ENCODE measurements around the gene EEF1AKMT3.
"Not testable (repeated sequence)": the region's sequence is repeated elsewhere in the genome, so short reads cannot be mapped to it uniquely, and the experiment has no call there.

The EEF1AKMT3 gene

GRCh38 chr12:57817261-57817989 is 45.0 kb downstream of the EEF1AKMT3 start:
- DNase-seq (ENCODE audit: low spot score) = no peak

GRCh38 chr12:57817990-57818331 is 45.5 kb downstream of the EEF1AKMT3 start:
- not testable (repeated sequence) for DNase-seq (ENCODE audit: low spot score)

- not testable (repeated sequence) for DNase-seq (ENCODE audit: low spot score)
Measured at GRCh38 chr12:57820119-57820518, 47.7 kb downstream of the EEF1AKMT3 start.

GRCh38 chr12:57821015-57821414 is 48.6 kb downstream of the EEF1AKMT3 start:
- not testable (repeated sequence) for DNase-seq (ENCODE audit: low spot score)

- DNase-seq (ENCODE audit: low spot score) = no peak
Measured at GRCh38 chr12:57821474-57822214, 49.2 kb downstream of the EEF1AKMT3 start.

- no peak for DNase-seq (ENCODE audit: low spot score)
Measured at GRCh38 chr12:57822392-57823130, 50.1 kb downstream of the EEF1AKMT3 start.

- DNase-seq (ENCODE audit: low spot score) = no peak
Measured at GRCh38 chr12:57823131-57823907, 50.9 kb downstream of the EEF1AKMT3 start.

GRCh38 chr12:57823908-57824640 is 51.7 kb downstream of the EEF1AKMT3 start:
- no peak for DNase-seq (ENCODE audit: low spot score)

GRCh38 chr12:57825451-57825850 is 53.0 kb downstream of the EEF1AKMT3 start:
- DNase-seq (ENCODE audit: low spot score) = no peak

- no peak for DNase-seq (ENCODE audit: low spot score)
Measured at GRCh38 chr12:57826400-57826799, 54.0 kb downstream of the EEF1AKMT3 start.

GRCh38 chr12:57826966-57827365 is 54.6 kb downstream of the EEF1AKMT3 start:
- DNase-seq (ENCODE audit: low spot score) = no peak

- DNase-seq (ENCODE audit: low spot score) = no peak
Measured at GRCh38 chr12:57829025-57829777, 56.8 kb downstream of the EEF1AKMT3 start.

GRCh38 chr12:57830393-57830792 is 58.0 kb downstream of the EEF1AKMT3 start:
- no peak for DNase-seq (ENCODE audit: low spot score)
